Kidney (tissue), 14 donors: ENCODE results near the gene GSTK1. TPM values are rescaled to one million over a fixed set of nuclear protein-coding genes. Genes with fewer than 3 reads are reported as not detected.
A peak's percentile ranks its signal among the peaks of the same experiment; 100 is the strongest.

Source experiments
- DNase-seq, 5 donors: peaks; one replicate each; pipeline ENCODE4 v3.0.0-alpha.2; 2013 to 2020
- FAIRE-seq: peaks from 2 replicates; lab custom pipeline; 2012; peaks lifted over from hg19 to GRCh38; lab: Jason Lieb, UNC
- H3K27ac ChIP-seq, 2 donors: one replicate each; pipeline ENCODE4 v1.7.0; 2013; ENCODE audit warnings: low read depth in 2 of 2, low read length in 2 of 2, inconsistent platforms in 1 of 2
- H3K27me3 ChIP-seq: one replicate; pipeline ENCODE4 v1.7.1; 2013; ENCODE audit warnings: low read length, inconsistent platforms; ENCODE audit not compliant: control insufficient read depth, insufficient read depth
- H3K36me3 ChIP-seq, 3 donors: one replicate each; pipeline versions ENCODE4 v1.7.0 to v1.7.1; 2013; ENCODE audit warnings: low read length in 3 of 3, control low read depth in 1 of 3, inconsistent platforms in 1 of 3; ENCODE audit not compliant: insufficient read depth in 3 of 3, control insufficient read depth in 2 of 3
- H3K4me1 ChIP-seq, 3 donors: one replicate each; pipeline versions ENCODE4 v1.7.0 to v1.7.1; 2013; ENCODE audit warnings: low read length in 3 of 3, inconsistent platforms in 1 of 3, low read depth in 1 of 3; ENCODE audit not compliant: control insufficient read depth in 2 of 3, insufficient read depth in 2 of 3
- H3K4me3 ChIP-seq, 3 donors: one replicate each; pipeline versions ENCODE4 v1.7.0 to v1.8.1; 2013; ENCODE audit warnings: low read length in 3 of 3, control low read depth in 1 of 3, inconsistent platforms in 1 of 3
- H3K9ac ChIP-seq, 3 donors: one replicate each; pipeline versions ENCODE4 v1.7.0 to v1.7.1; 2013; ENCODE audit warnings: low read length in 3 of 3, control low read depth in 1 of 3, inconsistent platforms in 1 of 3
- H3K9me3 ChIP-seq, 3 donors: one replicate each; pipeline versions ENCODE4 v1.7.0 to v1.7.1; 2013; ENCODE audit warnings: low read length in 3 of 3, control low read depth in 1 of 3, inconsistent platforms in 1 of 3; ENCODE audit not compliant: control insufficient read depth in 2 of 3, insufficient read depth in 1 of 3
- CTCF ChIP-seq: IDR thresholded peaks from 3 replicates; pipeline ENCODE4 v1.5.1; 2012; ENCODE audit warnings: mild to moderate bottlenecking, moderate library complexity, borderline replicate concordance; ENCODE audit not compliant: insufficient read depth; ENCODE audit errors: extremely low read depth
- intact Hi-C: fragments of 100-400 bp; cut with DNase I; formaldehyde crosslinking; loops from one replicate; pipeline ENCODE4 v1.11.1; 2022
- polyA plus RNA-seq: library from polyadenylated mRNA; stranded (reverse); fragments of 350-450 nt; fragmentation: Illumina TruSeq; extraction: RNeasy Lipid Tissue Mini Kit (QIAGEN cat#74804); gene quantifications from one replicate; pipeline ENCODE4 v1.2.3, GENCODE V29; 2014; ENCODE audit warnings: low read depth, low replicate concordance; ENCODE audit not compliant: insufficient read depth
- total RNA-seq: library from RNA; stranded (reverse); fragmentation: NEBNext Ultra II Directional; extraction: Animal tissue kit (Norgen Biotek cat#: 25700); gene quantifications from one replicate; pipeline ENCODE4 v1.2.1, GENCODE V29; 2021
- donor health status: control.
- donor health status: control.
- donor health status: control.
- donor health status: control.
- donor health status: control.
- donor health status: DM: yes; HTN: yes; CAD: no.
- donor health status: Normal renal cell carcinoma (clear cell type).

Gene GSTK1
- total and polyA plus RNA-seq, 2 donors from 2014 or later: 176 to 469 TPM

GRCh38 chr7:143284591-143285469 lies 21.6 kb downstream of the GSTK1 start, which contains the start of gene TMEM139:
Gene TMEM139, plus strand, starts transcription at chr7:143284958. Its CDS starts 1,000 bp downstream, at chr7:143285958.
- FAIRE-seq: peak; percentile 33
- peak; percentile 74 to 86 (median 84) for DNase-seq
- H3K9ac ChIP-seq: peak within 1 kb of the TSS in 2 of 3 donors; percentile 13 to 71
- intact Hi-C loops: no loop called here
- H3K27ac ChIP-seq: peak within 1 kb of the TSS; percentile 82 to 88
- H3K4me3 ChIP-seq: peak within 1 kb of the TSS; percentile 56 to 78 (median 75)
- no peak for TF ChIP-seq CTCF
- H3K36me3 ChIP-seq: no peaks in the 10 kb centered on the region
- no peaks in the 10 kb centered on the region for H3K27me3 ChIP-seq
- no peaks in the 10 kb centered on the region for H3K9me3 ChIP-seq
- H3K4me1 ChIP-seq: peaks cover 2 to 30% (median 10%) of the 10 kb centered on the region in 3 donors

- intact Hi-C loops: no loop called here
- peaks cover 1 to 31% (median 10%) of the 10 kb centered on the region in 3 donors for H3K4me1 ChIP-seq
- no peak for FAIRE-seq
These were observed 22.2 kb downstream of the GSTK1 start for GRCh38 chr7:143285470-143285778.

GRCh38 chr7:143285806-143286521 lies 22.7 kb downstream of the GSTK1 start:
- Histone ChIP-seq H3K36me3 (peaks cover 0 to 3% (median 0%) of the 10 kb centered on the region in 3 donors), H3K4me1 (peaks cover 3 to 34% (median 10%) of the 10 kb centered on the region in 3 donors), H3K27me3 (no peaks in the 10 kb centered on the region), H3K27ac (peak overlapping the region; percentile 82 to 88), H3K9me3 (no peaks in the 10 kb centered on the region), H3K4me3 (peak overlapping the region; percentile 13 to 78 (median 75)), H3K9ac (peak overlapping the region in 1 of 3 donors; percentile 71)
- no peak for TF ChIP-seq CTCF
- DNase-seq (no peak), FAIRE-seq (no peak)
- intact Hi-C loops: no loop called here

More at GRCh38 chr7:143285470-143285778, 22.2 kb downstream of the GSTK1 start:
- H3K9ac ChIP-seq: peak overlapping the region in 2 of 3 donors; percentile 10 to 71
- TF ChIP-seq CTCF: no peak
- no peaks in the 10 kb centered on the region for H3K27me3 ChIP-seq
- H3K36me3 ChIP-seq: peaks cover 0 to 1% (median 0%) of the 10 kb centered on the region in 3 donors
- DNase-seq: peak; percentile 66 to 88 (median 77)
- H3K27ac ChIP-seq: peak overlapping the region; percentile 82 to 88
- H3K4me3 ChIP-seq: peak overlapping the region; percentile 56 to 78 (median 75)
- no peaks in the 10 kb centered on the region for H3K9me3 ChIP-seq
